Measurements from ENCODE around the gene TCERG1. TPM values are rescaled to one million over a fixed set of nuclear protein-coding genes. Genes with fewer than 3 reads are reported as not detected.
A peak's percentile ranks its signal among the peaks of the same experiment; 100 is the strongest.

TCERG1 gene
- total RNA-seq, 1 experiment from 2014 or later: 129 TPM

GRCh38 chr5:146440870-146441495 lies 6.2 kb upstream of the TCERG1 start:
- H3K27me3 ChIP-seq: peaks cover 6% of the 10 kb centered on the region; the same call in 1 of the 2 replicates
- no peak overlapping the region for H3K27ac ChIP-seq
- H3K4me3 ChIP-seq: no peak overlapping the region
- H3K36me3 ChIP-seq: no peaks in the 10 kb centered on the region
- no peaks in the 10 kb centered on the region for H3K9me3 ChIP-seq (replicated peaks)
- no peak for DNase-seq
- no peaks in the 10 kb centered on the region for H3K4me1 ChIP-seq

- Histone ChIP-seq H3K4me3 (no peak overlapping the region), H3K9me3 (replicated peaks) (no peaks in the 10 kb centered on the region)
- DNase-seq: no peak
Observed at GRCh38 chr5:146441896-146442295, 5.2 kb upstream of the TCERG1 start.

GRCh38 chr5:146447734-146448380 lies 724 bp downstream of the TCERG1 start:
- Histone ChIP-seq H3K4me3 (peak overlapping the region; percentile 94), H3K4me1 (peaks cover 15% of the 10 kb centered on the region), H3K9me3 (replicated peaks) (no peaks in the 10 kb centered on the region), H3K27me3 (no peaks in the 10 kb centered on the region), H3K36me3 (no peaks in the 10 kb centered on the region), H3K27ac (peak overlapping the region; percentile 97)
- peak; percentile 50 to 58 for DNase-seq

More at GRCh38 chr5:146441896-146442295, 5.2 kb upstream of the TCERG1 start:
- H3K36me3 ChIP-seq: no peaks in the 10 kb centered on the region
- H3K27ac ChIP-seq: no peak overlapping the region
- H3K4me1 ChIP-seq: no peaks in the 10 kb centered on the region
- H3K27me3 ChIP-seq: peaks cover 6% of the 10 kb centered on the region; the same call in 1 of the 2 replicates

- no peak for DNase-seq
- H3K9me3 ChIP-seq (replicated peaks): no peaks in the 10 kb centered on the region
- H3K4me3 ChIP-seq: peak overlapping the region; percentile 94
- H3K36me3 ChIP-seq: no peaks in the 10 kb centered on the region
- no peak overlapping the region for H3K27ac ChIP-seq
- H3K27me3 ChIP-seq: no peaks in the 10 kb centered on the region
- peaks cover 15% of the 10 kb centered on the region for H3K4me1 ChIP-seq
Observed at GRCh38 chr5:146448783-146449519, 1.8 kb downstream of the TCERG1 start.

GRCh38 chr5:146450002-146450401 lies 2.9 kb downstream of the TCERG1 start:
- peaks cover 15% of the 10 kb centered on the region for H3K4me1 ChIP-seq
- no peak overlapping the region for H3K4me3 ChIP-seq
- peaks cover 6% of the 10 kb centered on the region for H3K36me3 ChIP-seq
- DNase-seq: no peak
- H3K9me3 ChIP-seq (replicated peaks): no peaks in the 10 kb centered on the region
- no peaks in the 10 kb centered on the region for H3K27me3 ChIP-seq
- H3K27ac ChIP-seq: no peak overlapping the region

GRCh38 chr5:146451411-146451810 lies 4.3 kb downstream of the TCERG1 start:
- Histone ChIP-seq H3K4me1 (peaks cover 15% of the 10 kb centered on the region), H3K27me3 (no peaks in the 10 kb centered on the region), H3K27ac (no peak overlapping the region), H3K9me3 (replicated peaks) (no peaks in the 10 kb centered on the region), H3K36me3 (peaks cover 20% of the 10 kb centered on the region), H3K4me3 (no peak overlapping the region)
- DNase-seq: no peak

- H3K27me3 ChIP-seq: no peaks in the 10 kb centered on the region
- H3K4me1 ChIP-seq: no peaks in the 10 kb centered on the region
- no peak overlapping the region for H3K4me3 ChIP-seq
- H3K27ac ChIP-seq: no peak overlapping the region
- DNase-seq: no peak
- H3K9me3 ChIP-seq (replicated peaks): no peaks in the 10 kb centered on the region; the same call in 1 of the 2 replicates
- peaks cover 78% of the 10 kb centered on the region for H3K36me3 ChIP-seq
Observed at GRCh38 chr5:146457431-146457830, 10.3 kb downstream of the TCERG1 start.

- Histone ChIP-seq H3K9me3 (replicated peaks) (no peaks in the 10 kb centered on the region; the same call in 1 of the 2 replicates), H3K4me3 (no peak overlapping the region), H3K27ac (no peak overlapping the region), H3K4me1 (no peaks in the 10 kb centered on the region), H3K36me3 (peaks cover 92% of the 10 kb centered on the region), H3K27me3 (no peaks in the 10 kb centered on the region)
- no peak for DNase-seq
Observed at GRCh38 chr5:146458894-146459293, 11.8 kb downstream of the TCERG1 start.

GRCh38 chr5:146461319-146461718 lies 14.2 kb downstream of the TCERG1 start:
- H3K4me3 ChIP-seq: no peak overlapping the region
- H3K27ac ChIP-seq: no peak overlapping the region
- H3K9me3 ChIP-seq (replicated peaks): no peaks in the 10 kb centered on the region; the same call in 1 of the 2 replicates
- no peak for DNase-seq
- peaks cover 91% of the 10 kb centered on the region for H3K36me3 ChIP-seq
- H3K4me1 ChIP-seq: no peaks in the 10 kb centered on the region
- no peaks in the 10 kb centered on the region for H3K27me3 ChIP-seq

GRCh38 chr5:146463446-146463845 lies 16.3 kb downstream of the TCERG1 start:
- Histone ChIP-seq H3K27me3 (no peaks in the 10 kb centered on the region), H3K36me3 (peaks cover 81% of the 10 kb centered on the region), H3K27ac (no peak overlapping the region), H3K9me3 (replicated peaks) (no peaks in the 10 kb centered on the region; the same call in 1 of the 2 replicates), H3K4me3 (no peak overlapping the region), H3K4me1 (no peaks in the 10 kb centered on the region)
- no peak for DNase-seq

- H3K4me3 ChIP-seq: no peak overlapping the region
- DNase-seq: no peak
- no peaks in the 10 kb centered on the region; the same call in 1 of the 2 replicates for H3K9me3 ChIP-seq (replicated peaks)
- no peaks in the 10 kb centered on the region for H3K27me3 ChIP-seq
- no peaks in the 10 kb centered on the region for H3K4me1 ChIP-seq
- H3K27ac ChIP-seq: no peak overlapping the region
- H3K36me3 ChIP-seq: peaks cover 84% of the 10 kb centered on the region
Observed at GRCh38 chr5:146466521-146467349, 19.6 kb downstream of the TCERG1 start.

GRCh38 chr5:146467760-146468159 lies 20.6 kb downstream of the TCERG1 start:
- H3K36me3 ChIP-seq: peaks cover 84% of the 10 kb centered on the region
- H3K27ac ChIP-seq: no peak overlapping the region
- DNase-seq: no peak
- no peaks in the 10 kb centered on the region for H3K9me3 ChIP-seq (replicated peaks)
- H3K27me3 ChIP-seq: no peaks in the 10 kb centered on the region
- H3K4me3 ChIP-seq: no peak overlapping the region
- H3K4me1 ChIP-seq: no peaks in the 10 kb centered on the region

GRCh38 chr5:146474065-146474464 lies 26.9 kb downstream of the TCERG1 start:
- H3K4me1 ChIP-seq: no peaks in the 10 kb centered on the region
- no peak overlapping the region for H3K27ac ChIP-seq
- H3K27me3 ChIP-seq: no peaks in the 10 kb centered on the region
- H3K9me3 ChIP-seq (replicated peaks): no peaks in the 10 kb centered on the region
- peaks cover 73% of the 10 kb centered on the region for H3K36me3 ChIP-seq
- DNase-seq: no peak
- no peak overlapping the region for H3K4me3 ChIP-seq

- peaks cover 73% of the 10 kb centered on the region for H3K36me3 ChIP-seq
- H3K9me3 ChIP-seq (replicated peaks): no peaks in the 10 kb centered on the region; the same call in 1 of the 2 replicates
- no peak for DNase-seq
- H3K27me3 ChIP-seq: no peaks in the 10 kb centered on the region
- no peak overlapping the region for H3K27ac ChIP-seq
- no peaks in the 10 kb centered on the region for H3K4me1 ChIP-seq
- H3K4me3 ChIP-seq: no peak overlapping the region
Observed at GRCh38 chr5:146475190-146475780, 28.2 kb downstream of the TCERG1 start.

Data from SJCRH30 (cell line).